ENCODE results near the gene SEMA5A. TPM values are rescaled to one million over a fixed set of nuclear protein-coding genes. Genes with fewer than 3 reads are reported as not detected.

SEMA5A gene
- total and polyA plus RNA-seq, 2 of the 8 experiments (the other 6 are each of a cell fraction or from before 2014, with no cell fraction given), result 5.3 to 8.9 TPM

DNA sequence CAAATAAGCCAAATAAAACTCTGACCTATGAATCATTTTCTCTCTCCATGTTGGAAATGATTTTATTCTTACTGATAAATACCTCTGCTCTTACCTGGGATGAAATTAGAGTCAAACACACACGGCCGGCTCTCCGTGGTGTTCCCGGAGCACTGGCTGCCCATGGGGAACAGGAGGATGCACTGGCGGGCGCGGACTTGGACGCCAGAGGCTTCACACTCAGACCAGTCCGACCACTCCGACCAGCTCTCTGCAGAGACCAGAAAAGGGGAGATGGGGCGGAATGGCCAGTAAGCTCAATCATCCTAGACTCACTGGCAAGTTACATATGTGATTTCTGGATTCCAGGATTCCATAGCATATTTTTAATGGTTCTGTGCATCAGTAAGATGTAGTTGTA is 494.1 kb downstream of the SEMA5A start (continued):
- TF ChIP-seq, protein P1, sequence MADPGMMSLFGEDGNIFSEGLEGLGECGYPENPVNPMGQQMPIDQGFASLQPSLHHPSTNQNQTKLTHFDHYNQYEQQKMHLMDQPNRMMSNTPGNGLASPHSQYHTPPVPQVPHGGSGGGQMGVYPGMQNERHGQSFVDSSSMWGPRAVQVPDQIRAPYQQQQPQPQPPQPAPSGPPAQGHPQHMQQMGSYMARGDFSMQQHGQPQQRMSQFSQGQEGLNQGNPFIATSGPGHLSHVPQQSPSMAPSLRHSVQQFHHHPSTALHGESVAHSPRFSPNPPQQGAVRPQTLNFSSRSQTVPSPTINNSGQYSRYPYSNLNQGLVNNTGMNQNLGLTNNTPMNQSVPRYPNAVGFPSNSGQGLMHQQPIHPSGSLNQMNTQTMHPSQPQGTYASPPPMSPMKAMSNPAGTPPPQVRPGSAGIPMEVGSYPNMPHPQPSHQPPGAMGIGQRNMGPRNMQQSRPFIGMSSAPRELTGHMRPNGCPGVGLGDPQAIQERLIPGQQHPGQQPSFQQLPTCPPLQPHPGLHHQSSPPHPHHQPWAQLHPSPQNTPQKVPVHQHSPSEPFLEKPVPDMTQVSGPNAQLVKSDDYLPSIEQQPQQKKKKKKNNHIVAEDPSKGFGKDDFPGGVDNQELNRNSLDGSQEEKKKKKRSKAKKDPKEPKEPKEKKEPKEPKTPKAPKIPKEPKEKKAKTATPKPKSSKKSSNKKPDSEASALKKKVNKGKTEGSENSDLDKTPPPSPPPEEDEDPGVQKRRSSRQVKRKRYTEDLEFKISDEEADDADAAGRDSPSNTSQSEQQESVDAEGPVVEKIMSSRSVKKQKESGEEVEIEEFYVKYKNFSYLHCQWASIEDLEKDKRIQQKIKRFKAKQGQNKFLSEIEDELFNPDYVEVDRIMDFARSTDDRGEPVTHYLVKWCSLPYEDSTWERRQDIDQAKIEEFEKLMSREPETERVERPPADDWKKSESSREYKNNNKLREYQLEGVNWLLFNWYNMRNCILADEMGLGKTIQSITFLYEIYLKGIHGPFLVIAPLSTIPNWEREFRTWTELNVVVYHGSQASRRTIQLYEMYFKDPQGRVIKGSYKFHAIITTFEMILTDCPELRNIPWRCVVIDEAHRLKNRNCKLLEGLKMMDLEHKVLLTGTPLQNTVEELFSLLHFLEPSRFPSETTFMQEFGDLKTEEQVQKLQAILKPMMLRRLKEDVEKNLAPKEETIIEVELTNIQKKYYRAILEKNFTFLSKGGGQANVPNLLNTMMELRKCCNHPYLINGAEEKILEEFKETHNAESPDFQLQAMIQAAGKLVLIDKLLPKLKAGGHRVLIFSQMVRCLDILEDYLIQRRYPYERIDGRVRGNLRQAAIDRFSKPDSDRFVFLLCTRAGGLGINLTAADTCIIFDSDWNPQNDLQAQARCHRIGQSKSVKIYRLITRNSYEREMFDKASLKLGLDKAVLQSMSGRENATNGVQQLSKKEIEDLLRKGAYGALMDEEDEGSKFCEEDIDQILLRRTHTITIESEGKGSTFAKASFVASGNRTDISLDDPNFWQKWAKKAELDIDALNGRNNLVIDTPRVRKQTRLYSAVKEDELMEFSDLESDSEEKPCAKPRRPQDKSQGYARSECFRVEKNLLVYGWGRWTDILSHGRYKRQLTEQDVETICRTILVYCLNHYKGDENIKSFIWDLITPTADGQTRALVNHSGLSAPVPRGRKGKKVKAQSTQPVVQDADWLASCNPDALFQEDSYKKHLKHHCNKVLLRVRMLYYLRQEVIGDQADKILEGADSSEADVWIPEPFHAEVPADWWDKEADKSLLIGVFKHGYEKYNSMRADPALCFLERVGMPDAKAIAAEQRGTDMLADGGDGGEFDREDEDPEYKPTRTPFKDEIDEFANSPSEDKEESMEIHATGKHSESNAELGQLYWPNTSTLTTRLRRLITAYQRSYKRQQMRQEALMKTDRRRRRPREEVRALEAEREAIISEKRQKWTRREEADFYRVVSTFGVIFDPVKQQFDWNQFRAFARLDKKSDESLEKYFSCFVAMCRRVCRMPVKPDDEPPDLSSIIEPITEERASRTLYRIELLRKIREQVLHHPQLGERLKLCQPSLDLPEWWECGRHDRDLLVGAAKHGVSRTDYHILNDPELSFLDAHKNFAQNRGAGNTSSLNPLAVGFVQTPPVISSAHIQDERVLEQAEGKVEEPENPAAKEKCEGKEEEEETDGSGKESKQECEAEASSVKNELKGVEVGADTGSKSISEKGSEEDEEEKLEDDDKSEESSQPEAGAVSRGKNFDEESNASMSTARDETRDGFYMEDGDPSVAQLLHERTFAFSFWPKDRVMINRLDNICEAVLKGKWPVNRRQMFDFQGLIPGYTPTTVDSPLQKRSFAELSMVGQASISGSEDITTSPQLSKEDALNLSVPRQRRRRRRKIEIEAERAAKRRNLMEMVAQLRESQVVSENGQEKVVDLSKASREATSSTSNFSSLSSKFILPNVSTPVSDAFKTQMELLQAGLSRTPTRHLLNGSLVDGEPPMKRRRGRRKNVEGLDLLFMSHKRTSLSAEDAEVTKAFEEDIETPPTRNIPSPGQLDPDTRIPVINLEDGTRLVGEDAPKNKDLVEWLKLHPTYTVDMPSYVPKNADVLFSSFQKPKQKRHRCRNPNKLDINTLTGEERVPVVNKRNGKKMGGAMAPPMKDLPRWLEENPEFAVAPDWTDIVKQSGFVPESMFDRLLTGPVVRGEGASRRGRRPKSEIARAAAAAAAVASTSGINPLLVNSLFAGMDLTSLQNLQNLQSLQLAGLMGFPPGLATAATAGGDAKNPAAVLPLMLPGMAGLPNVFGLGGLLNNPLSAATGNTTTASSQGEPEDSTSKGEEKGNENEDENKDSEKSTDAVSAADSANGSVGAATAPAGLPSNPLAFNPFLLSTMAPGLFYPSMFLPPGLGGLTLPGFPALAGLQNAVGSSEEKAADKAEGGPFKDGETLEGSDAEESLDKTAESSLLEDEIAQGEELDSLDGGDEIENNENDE (IDR thresholded peaks at IDR 0.05; ENCODE audit: insufficient replicate concordance, low read length), result no peak
- TF ChIP-seq SP2 (IDR thresholded peaks at IDR 0.05; ENCODE audit: low read length) (no peak), TEAD4 (IDR thresholded peaks at IDR 0.05; ENCODE audit: low read depth, low read length) (no peak), EGR1 (IDR thresholded peaks at IDR 0.05; ENCODE audit: borderline replicate concordance, low read depth, low read length) (no peak), SP1 (IDR thresholded peaks at IDR 0.05; ENCODE audit: low read depth, low read length) (no peak), CHD1 (IDR thresholded peaks at IDR 0.05; ENCODE audit: low read depth, low read length) (no peak), PHF8 (conservative IDR thresholded peaks at IDR 0.05; ENCODE audit: low read depth, low read length) (no peak), EZH2 (IDR thresholded peaks at IDR 0.05; ENCODE audit: low read depth, low read length, severe bottlenecking) (no peak), CBX5 (IDR thresholded peaks at IDR 0.05; ENCODE audit: low read depth, low read length) (no peak), RAD21 (IDR thresholded peaks at IDR 0.05 in 1 of 2, conservative IDR thresholded peaks at IDR 0.05 in 1 of 2; ENCODE audit: low read depth in 2 of 2, low read length in 2 of 2) (no peak)

Data from H1 (cell line).